Measurements from ENCODE around the gene SREBF1. TPM values are rescaled to one million over a fixed set of nuclear protein-coding genes. Genes with fewer than 3 reads are reported as not detected.

The SREBF1 gene
- total and polyA plus RNA-seq, 2 of the 8 experiments (the other 6 are each of a cell fraction or from before 2014, with no cell fraction given): 28.6 to 70.8 TPM

DNA sequence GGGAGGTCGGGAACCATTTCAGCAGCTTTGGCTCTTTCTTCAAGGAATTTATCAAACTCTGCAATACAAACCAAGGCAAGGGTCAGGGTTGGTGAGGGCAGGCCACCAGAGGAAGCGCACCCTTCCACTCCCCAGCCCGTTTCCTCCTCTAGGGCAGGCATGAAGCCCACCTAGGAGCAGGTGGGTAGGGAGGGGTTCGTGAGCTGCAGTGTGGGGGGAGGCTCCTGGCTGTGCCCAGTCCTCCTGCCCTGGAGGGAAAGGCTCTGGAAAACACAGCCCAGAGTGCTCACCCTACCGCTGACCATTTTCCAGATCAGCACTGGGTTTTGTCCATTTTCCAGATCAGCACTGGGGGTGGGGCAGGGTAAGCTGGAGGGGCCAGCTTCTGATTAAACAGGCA lies 10.9 kb upstream of the SREBF1 start (continued):
- no peak for TF ChIP-seq CTBP2 (IDR thresholded peaks at IDR 0.05; ENCODE audit: borderline replicate concordance, insufficient read depth, insufficient read length, low read length)
- TF ChIP-seq YY1 (IDR thresholded peaks at IDR 0.05; ENCODE audit: low read depth, low read length): no peak
- TF ChIP-seq BCL11A (IDR thresholded peaks at IDR 0.05; ENCODE audit: low read depth in 2 of 2, low read length in 2 of 2): no peak
- TF ChIP-seq SIRT6 (IDR thresholded peaks at IDR 0.05; ENCODE audit: low read length): no peak
- no peak for TF ChIP-seq EZH2 (IDR thresholded peaks at IDR 0.05; ENCODE audit: low read depth, low read length, severe bottlenecking)
